GM12872 (cell line): Measurements from ENCODE around the gene ATP13A3.

Experiments used
- TF ChIP-seq, protein P1 (sequence below): IDR thresholded peaks from 3 replicates; pipeline ENCODE4 v1.5.1; 2011; ENCODE audit warnings: low read depth, mild to moderate bottlenecking, low read length, moderate library complexity; ENCODE audit not compliant: insufficient read depth

ATP13A3 gene

DNA sequence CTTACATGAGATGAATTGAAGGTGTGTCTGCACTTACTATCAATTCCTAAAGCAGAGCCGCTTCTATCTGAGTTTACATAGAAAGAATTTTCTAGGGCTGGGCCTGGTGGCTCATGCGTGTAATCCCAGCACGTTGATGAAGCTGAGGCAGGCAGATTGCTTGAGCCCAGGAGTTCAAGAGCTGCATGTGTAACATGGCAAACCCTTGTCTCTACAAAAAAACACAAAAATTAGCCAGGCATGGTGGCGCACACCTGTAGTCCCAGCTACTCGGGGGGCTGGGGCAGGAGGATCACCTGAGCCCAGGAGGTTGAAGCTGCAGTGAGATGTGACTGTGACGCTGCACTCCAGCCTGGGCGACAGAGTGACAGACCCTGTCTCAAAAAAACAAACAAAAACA lies 18.1 kb upstream of the ATP13A3 start:
- TF ChIP-seq, protein P1, sequence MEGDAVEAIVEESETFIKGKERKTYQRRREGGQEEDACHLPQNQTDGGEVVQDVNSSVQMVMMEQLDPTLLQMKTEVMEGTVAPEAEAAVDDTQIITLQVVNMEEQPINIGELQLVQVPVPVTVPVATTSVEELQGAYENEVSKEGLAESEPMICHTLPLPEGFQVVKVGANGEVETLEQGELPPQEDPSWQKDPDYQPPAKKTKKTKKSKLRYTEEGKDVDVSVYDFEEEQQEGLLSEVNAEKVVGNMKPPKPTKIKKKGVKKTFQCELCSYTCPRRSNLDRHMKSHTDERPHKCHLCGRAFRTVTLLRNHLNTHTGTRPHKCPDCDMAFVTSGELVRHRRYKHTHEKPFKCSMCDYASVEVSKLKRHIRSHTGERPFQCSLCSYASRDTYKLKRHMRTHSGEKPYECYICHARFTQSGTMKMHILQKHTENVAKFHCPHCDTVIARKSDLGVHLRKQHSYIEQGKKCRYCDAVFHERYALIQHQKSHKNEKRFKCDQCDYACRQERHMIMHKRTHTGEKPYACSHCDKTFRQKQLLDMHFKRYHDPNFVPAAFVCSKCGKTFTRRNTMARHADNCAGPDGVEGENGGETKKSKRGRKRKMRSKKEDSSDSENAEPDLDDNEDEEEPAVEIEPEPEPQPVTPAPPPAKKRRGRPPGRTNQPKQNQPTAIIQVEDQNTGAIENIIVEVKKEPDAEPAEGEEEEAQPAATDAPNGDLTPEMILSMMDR, result no peak

DNA sequence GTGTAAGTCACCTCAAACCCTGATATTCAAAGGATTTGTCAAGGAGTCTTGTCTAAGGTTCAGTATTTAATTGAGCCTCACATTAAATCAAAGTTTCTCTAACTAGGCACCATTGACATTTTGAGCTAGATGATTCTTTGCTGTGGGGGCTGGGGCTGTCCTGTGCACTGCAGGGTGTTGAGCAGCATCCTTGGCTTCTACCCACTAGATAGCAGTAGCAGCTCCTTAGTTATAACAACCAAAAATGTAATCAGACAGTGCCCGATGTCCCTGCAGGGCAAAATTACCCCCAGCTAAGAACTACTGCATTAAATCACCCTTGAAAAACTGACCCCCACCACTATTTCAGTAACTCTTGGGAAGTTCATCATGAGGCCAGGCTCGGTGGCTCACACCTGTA lies 17.3 kb upstream of the ATP13A3 start:
- TF ChIP-seq, protein P1, result no peak

DNA sequence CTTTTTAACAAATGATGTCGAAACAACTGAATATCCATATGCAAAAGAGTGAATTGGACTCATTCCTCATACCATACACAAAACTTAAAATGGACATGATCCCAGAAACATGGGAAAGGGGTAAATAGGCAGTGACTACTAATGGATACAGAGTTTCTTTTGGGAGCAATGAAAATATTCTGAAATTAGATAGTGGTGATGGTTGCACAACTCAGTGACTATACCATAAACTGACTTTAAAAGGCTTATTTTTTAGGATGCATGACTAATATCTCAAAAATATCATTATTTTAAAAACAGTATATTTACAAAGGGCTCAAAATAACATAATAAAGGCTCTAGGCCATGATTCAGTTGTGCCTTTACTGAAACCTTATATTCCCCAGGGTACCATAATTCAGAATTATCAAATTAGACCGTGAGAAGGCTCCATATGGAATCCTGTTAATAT lies 16.3 kb upstream of the ATP13A3 start:
- TF ChIP-seq, protein P1, result no peak

DNA sequence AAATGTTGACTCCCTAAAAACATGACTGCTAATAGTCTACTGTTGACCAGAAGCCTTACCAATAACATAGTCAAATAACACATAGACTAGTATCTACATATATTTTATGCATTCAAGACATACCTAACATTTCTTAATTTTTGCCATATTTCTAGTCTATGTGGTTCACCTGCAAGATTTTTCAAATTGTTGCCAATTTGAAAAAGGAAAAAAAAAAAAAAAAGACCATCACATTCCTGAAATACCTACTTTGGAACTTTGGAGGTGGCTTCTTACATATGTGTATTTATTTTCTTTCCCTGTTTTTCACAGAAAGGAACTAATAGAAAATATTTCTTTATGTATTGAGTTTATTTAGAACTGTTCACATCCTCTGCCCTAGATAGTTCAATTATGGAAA lies 13.4 kb upstream of the ATP13A3 start:
- TF ChIP-seq, protein P1, result no peak

DNA sequence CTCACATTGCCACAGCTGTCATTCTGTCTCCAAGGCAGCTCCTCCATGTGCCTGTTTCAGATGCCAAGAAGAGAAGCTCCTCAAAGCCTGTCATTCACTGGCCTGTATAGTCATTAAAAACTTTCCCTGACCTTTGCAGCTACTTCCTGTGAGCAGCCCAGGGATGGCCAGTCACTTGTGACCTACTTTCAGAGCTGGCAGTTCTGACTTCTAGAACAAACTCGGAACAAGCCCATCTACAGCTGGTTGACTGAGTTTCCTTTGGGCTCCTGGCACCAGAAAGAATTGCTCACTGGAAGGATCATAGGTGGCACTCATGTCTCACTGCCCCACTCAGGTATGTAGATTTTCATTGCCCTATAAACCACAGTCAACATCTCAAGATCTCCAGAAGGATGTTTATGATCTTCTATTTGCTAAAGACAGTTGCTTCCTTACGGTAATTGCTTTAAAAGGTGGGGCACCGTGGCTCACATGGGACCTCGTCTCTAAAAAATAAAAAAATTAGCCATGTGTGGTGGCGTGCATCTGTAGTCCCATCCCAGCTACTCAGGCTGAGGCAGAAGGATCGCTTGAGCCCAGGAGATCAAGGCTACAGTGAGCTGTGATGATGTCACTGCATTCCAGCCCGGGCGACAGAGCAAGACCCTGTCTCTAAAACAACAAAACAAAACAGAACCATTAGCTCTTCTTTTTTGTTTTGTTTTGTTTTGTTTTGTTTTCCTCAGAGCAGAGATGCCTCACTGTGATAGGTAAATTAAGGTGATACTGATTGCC lies 11.2 kb upstream of the ATP13A3 start:
- TF ChIP-seq, protein P1, result no peak

DNA sequence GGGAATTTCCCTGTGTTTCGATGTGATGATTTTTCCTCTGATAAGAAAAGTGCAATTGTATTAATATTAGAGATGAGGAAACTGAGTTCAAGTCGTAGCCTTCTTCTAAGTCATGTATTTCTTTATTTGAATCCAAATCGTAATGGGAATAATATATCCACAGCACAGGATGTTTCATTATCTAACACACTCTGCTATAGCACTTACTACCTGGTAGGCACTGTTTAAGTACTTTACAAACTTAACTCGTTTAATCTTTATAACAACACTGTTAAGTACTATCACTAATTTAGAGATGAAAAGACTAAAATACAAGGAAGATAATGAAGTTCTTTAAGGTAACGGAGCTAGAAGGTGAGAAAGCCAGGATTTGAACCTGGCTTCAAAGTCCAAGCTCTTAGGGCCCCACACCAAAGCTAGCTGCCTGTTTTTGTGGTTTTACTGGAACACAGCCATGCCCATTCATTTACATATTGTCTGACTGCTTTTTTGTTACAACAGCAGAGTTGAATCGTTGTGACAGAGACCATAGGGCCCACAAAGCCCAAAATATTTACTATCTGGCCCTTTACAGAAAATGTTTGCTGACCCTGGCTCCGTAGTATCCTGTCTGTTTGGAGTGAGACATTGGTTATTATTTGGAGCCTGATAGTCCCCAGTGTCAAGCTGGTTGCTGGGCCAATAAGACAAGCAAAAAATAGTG lies 9.6 kb upstream of the ATP13A3 start:
- TF ChIP-seq, protein P1, result no peak

DNA sequence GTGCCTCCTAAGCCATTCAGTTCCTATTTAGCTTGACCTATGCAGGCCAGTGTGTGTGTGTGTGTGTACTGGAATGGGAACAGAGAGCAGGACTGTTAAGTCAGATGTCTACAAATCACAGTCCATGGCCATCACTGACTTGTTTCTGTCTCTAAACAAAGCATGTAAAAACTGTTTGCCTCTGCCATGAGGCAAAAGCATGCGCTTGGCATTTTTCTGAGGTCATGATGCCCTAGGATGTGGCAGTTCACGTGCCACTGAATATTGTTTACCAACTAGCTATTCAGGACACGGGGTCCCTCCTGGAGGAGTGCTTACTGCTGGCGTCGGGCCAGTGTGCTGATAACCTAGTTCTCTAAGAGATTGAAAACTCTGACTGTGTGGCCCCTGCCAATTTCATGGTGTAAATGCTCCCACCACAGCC lies 8.2 kb upstream of the ATP13A3 start:
- TF ChIP-seq, protein P1, result no peak
